ENCODE results near the gene HS6ST3.

HS6ST3 gene

GRCh38 chr13:96809366-96810096 is 719.6 kb downstream of the HS6ST3 start:
- DNase-seq = no peak

GRCh38 chr13:96810104-96810503 is 720.2 kb downstream of the HS6ST3 start:
- DNase-seq = no peak

- no peak for DNase-seq
Observed at GRCh38 chr13:96811049-96811448, 721.1 kb downstream of the HS6ST3 start.

GRCh38 chr13:96816261-96816660 is 726.4 kb downstream of the HS6ST3 start:
- no peak for DNase-seq

- no peak for DNase-seq
Observed at GRCh38 chr13:96816874-96817273, 727.0 kb downstream of the HS6ST3 start.

GRCh38 chr13:96817336-96817941 is 727.5 kb downstream of the HS6ST3 start:
- no peak for DNase-seq

GRCh38 chr13:96819375-96819774 is 729.5 kb downstream of the HS6ST3 start:
- no peak for DNase-seq

GRCh38 chr13:96821381-96821780 is 731.5 kb downstream of the HS6ST3 start:
- no peak for DNase-seq

GRCh38 chr13:96821971-96822370 is 732.1 kb downstream of the HS6ST3 start:
- no peak for DNase-seq

GRCh38 chr13:96822895-96823294 is 733.0 kb downstream of the HS6ST3 start:
- DNase-seq = no peak

GRCh38 chr13:96824140-96824539 is 734.2 kb downstream of the HS6ST3 start:
- DNase-seq = no peak

- no peak for DNase-seq
Observed at GRCh38 chr13:96825653-96826052, 735.7 kb downstream of the HS6ST3 start.

- DNase-seq = no peak
Observed at GRCh38 chr13:96834626-96835025, 744.7 kb downstream of the HS6ST3 start.

- no peak for DNase-seq
Observed at GRCh38 chr13:96835546-96835945, 745.6 kb downstream of the HS6ST3 start.

GRCh38 chr13:96836733-96837132 is 746.8 kb downstream of the HS6ST3 start:
- no peak for DNase-seq

GRCh38 chr13:96837809-96838208 is 747.9 kb downstream of the HS6ST3 start:
- no peak for DNase-seq

- no peak for DNase-seq
Observed at GRCh38 chr13:96844195-96844594, 754.3 kb downstream of the HS6ST3 start.

GRCh38 chr13:96844616-96845015 is 754.7 kb downstream of the HS6ST3 start:
- no peak for DNase-seq

- no peak for DNase-seq
Observed at GRCh38 chr13:96848286-96848685, 758.4 kb downstream of the HS6ST3 start.

GRCh38 chr13:96849091-96849490 is 759.2 kb downstream of the HS6ST3 start:
- no peak for DNase-seq

GRCh38 chr13:96850538-96851145 is 760.7 kb downstream of the HS6ST3 start:
- DNase-seq = no peak

- no peak for DNase-seq
Observed at GRCh38 chr13:96851856-96852445, 762.0 kb downstream of the HS6ST3 start.

GRCh38 chr13:96858133-96858826 is 768.4 kb downstream of the HS6ST3 start:
- DNase-seq = no peak

All from GDM1 (cell line).